Caco-2 (cell line): ENCODE results near the gene ACSS2. TPM values are rescaled to one million over a fixed set of nuclear protein-coding genes. Genes with fewer than 3 reads are reported as not detected.

Experiments
- BruUV-seq: library from RNA; stranded (reverse); fragments of 400-500 nt; replicated peaks from 2 replicates; lab custom pipeline; 2021; lab: Mats Ljungman, UMichigan
- CTCF ChIA-PET: fragments of 300-600 bp; sonication (Branson Sonifier 250); formaldehyde crosslinking; loops from one replicate; lab custom pipeline; 2022; ENCODE audit warnings: antibody characterized with exemption; lab: Charles Lee
- POLR2A ChIA-PET: fragments of 300-600 bp; sonication (Branson Sonifier 250); formaldehyde crosslinking; loops from one replicate; lab custom pipeline; 2022; ENCODE audit warnings: antibody characterized with exemption; lab: Charles Lee
- DNase-seq, 2 experiments: peaks; one replicate each; pipeline versions ENCODE4 v3.0.0 to v3.0.0-alpha.2; 2020 to 2022
- H3K27me3 ChIP-seq: replicated peaks from 2 replicates; pipeline ENCODE4 v1.6.0; 2011; ENCODE audit warnings: low read length; ENCODE audit not compliant: control insufficient read depth, insufficient read depth
- H3K36me3 ChIP-seq: 2 replicates; pipeline ENCODE4 v1.5.1; 2011; ENCODE audit warnings: low read length; ENCODE audit not compliant: control insufficient read depth, insufficient read depth
- H3K4me1 ChIP-seq: fragments of 250-450 bp; sonication (Bioruptor Pico); 2 replicates; pipeline ENCODE4 v1.5.1; 2020; ENCODE audit warnings: mild to moderate bottlenecking
- H3K4me3 ChIP-seq: 2 replicates; pipeline ENCODE4 v1.5.1; 2011; ENCODE audit warnings: low read depth, mild to moderate bottlenecking, control low read depth, low read length
- H3K9me3 ChIP-seq: fragments of 250-450 bp; sonication (Bioruptor Pico); 2 replicates; pipeline ENCODE4 v1.5.1; 2020; ENCODE audit warnings: mild to moderate bottlenecking, moderate library complexity
- H3K27ac Mint-ChIP-seq: one replicate; pipeline ENCODE4 v1.8.0; 2022; ENCODE audit warnings: mixed read lengths; ENCODE audit not compliant: unreplicated experiment
- H3K27me3 Mint-ChIP-seq: one replicate; pipeline ENCODE4 v1.8.0; 2022; ENCODE audit warnings: mixed read lengths; ENCODE audit not compliant: insufficient read depth, unreplicated experiment
- H3K36me3 Mint-ChIP-seq: one replicate; pipeline ENCODE4 v1.8.0; 2022; ENCODE audit warnings: mild to moderate bottlenecking, mixed read lengths; ENCODE audit not compliant: insufficient read depth, unreplicated experiment
- H3K4me1 Mint-ChIP-seq: one replicate; pipeline ENCODE4 v1.8.0; 2022; ENCODE audit warnings: low read depth, mixed read lengths; ENCODE audit not compliant: unreplicated experiment
- H3K4me3 Mint-ChIP-seq: one replicate; pipeline ENCODE4 v1.8.0; 2022; ENCODE audit warnings: mild to moderate bottlenecking, moderate library complexity, mixed read lengths; ENCODE audit not compliant: unreplicated experiment
- H3K9me3 Mint-ChIP-seq: one replicate; pipeline ENCODE4 v1.8.0; 2022; ENCODE audit warnings: mixed read lengths; ENCODE audit not compliant: unreplicated experiment
- CTCF ChIP-seq, 2 experiments: fragments of 200-600 bp in 1 of 2; IDR thresholded peaks; 1 replicate in 1 of 2; 2 replicates in 1 of 2; pipeline versions ENCODE4 v1.5.1 to v1.8.0; 2011 to 2022; ENCODE audit warnings: antibody characterized with exemption in 1 of 2, control low read depth in 1 of 2, inconsistent platforms in 1 of 2, low read depth in 1 of 2, low read length in 1 of 2, mild to moderate bottlenecking in 1 of 2, moderate library complexity in 1 of 2; ENCODE audit not compliant: insufficient read depth in 1 of 2, severe bottlenecking in 1 of 2, unreplicated experiment in 1 of 2
- intact Hi-C: fragments of 100-400 bp; cut with micrococcal nuclease; formaldehyde crosslinking; loops from one replicate; pipeline ENCODE4 v1.10.0; 2022; ENCODE audit not compliant: unreplicated experiment
- total RNA-seq: library from RNA; stranded (reverse); gene quantifications from 2 replicates; pipeline ENCODE4 v1.2.3, GENCODE V29; 2022

ACSS2 gene
- total RNA-seq, 1 experiment from 2014 or later: 76.0 TPM

DNA sequence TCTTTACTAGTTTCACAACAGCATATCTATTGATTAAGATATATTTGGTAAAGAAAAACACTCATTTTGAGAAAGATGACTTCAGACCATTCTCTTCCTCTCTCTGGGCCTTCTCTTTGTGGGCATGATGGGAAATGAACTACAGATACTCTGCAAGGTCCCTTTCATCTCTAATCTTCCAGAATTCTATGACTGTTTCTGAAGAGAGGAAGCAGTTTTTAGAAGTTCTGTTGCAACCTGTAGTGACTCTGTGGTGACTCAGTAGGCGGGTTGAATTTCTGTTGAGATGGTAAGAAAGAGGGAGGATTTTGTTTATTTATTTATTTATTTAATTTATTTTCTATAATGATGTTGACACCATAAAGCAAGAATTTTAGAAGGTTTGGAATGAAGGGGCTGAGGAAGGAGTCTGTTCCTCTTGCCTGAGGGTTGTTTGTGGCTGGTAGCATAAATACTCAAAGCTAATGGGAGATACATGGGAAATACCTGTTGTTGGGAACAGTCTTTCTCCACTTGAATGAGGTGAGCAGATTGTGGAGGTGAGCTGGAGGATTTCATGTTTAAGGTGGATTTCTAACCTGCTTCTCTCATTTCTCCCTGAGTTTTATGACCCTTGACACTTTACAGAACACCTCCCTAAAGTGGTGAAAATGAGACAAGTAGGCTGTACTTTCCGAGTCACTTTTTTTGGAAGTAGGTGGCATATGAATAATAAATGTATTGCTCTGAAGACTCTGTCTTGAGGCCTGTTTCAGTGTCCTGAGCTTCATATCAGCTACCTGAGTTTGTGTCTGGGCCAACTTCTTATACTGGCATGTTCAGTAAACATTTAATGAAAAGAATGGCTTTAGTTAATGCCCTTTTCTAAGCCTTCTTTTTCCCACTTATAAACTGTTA, 15.0 kb downstream of the ACSS2 start:
- DNase-seq: no peak
- H3K4me1 Mint-ChIP-seq: peaks cover 30% of the 10 kb centered on the region
- ChIA-PET POLR2A (no interaction called here), CTCF (no interaction called here)
- H3K4me3 Mint-ChIP-seq: no peak overlapping the region
- Histone ChIP-seq H3K4me1 (peaks cover 27% of the 10 kb centered on the region), H3K27me3 (no peaks in the 10 kb centered on the region), H3K4me3 (no peak overlapping the region), H3K36me3 (no peaks in the 10 kb centered on the region), H3K9me3 (no peaks in the 10 kb centered on the region; the same call in 1 of the 2 replicates)
- TF ChIP-seq CTCF (IDR thresholded peaks at IDR 0.05; ENCODE audit: insufficient read depth in 1 of 2, low read depth in 1 of 2, low read length in 1 of 2, severe bottlenecking in 1 of 2, unreplicated experiment in 1 of 2): no peak
- intact Hi-C loops: no loop called here
- no TSS peak for BruUV-seq
- no peak overlapping the region for H3K27ac Mint-ChIP-seq
- no peaks in the 10 kb centered on the region for H3K27me3 Mint-ChIP-seq
- H3K9me3 Mint-ChIP-seq: peaks cover 10% of the 10 kb centered on the region
- no peaks in the 10 kb centered on the region for H3K36me3 Mint-ChIP-seq

DNA sequence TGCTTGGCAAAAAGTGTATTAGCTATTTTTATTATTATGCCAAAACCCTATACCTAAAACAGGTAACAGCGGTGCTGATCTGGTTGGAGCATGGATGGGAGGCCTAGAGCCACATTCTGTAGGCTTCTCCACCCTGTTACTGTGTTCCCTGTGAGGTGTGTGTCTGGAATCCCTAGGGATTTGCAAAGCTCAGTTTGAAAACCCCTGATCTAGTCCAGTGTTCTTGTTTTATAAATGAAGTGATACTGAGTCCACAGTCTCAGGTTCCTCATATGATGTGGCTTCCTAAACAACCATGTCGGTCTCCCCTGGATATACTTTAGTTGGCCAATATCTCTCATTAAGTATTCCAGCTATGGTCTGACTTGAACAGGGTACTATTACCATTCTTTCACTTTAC, 16.3 kb downstream of the ACSS2 start:
- no peak for TF ChIP-seq CTCF (IDR thresholded peaks at IDR 0.05; ENCODE audit: insufficient read depth in 1 of 2, low read depth in 1 of 2, low read length in 1 of 2, severe bottlenecking in 1 of 2, unreplicated experiment in 1 of 2)
- Histone ChIP-seq H3K4me1 (peaks cover 30% of the 10 kb centered on the region), H3K4me3 (no peak overlapping the region), H3K9me3 (no peaks in the 10 kb centered on the region; the same call in 1 of the 2 replicates), H3K27me3 (no peaks in the 10 kb centered on the region), H3K36me3 (no peaks in the 10 kb centered on the region)
- intact Hi-C loops: no loop called here
- H3K27ac Mint-ChIP-seq: no peak overlapping the region
- no peaks in the 10 kb centered on the region for H3K27me3 Mint-ChIP-seq
- ChIA-PET CTCF (no interaction called here), POLR2A (no interaction called here)
- BruUV-seq: no TSS peak
- H3K4me3 Mint-ChIP-seq: no peak overlapping the region
- no peaks in the 10 kb centered on the region for H3K36me3 Mint-ChIP-seq
- no peak for DNase-seq
- peaks cover 26% of the 10 kb centered on the region for H3K4me1 Mint-ChIP-seq
- peaks cover 10% of the 10 kb centered on the region for H3K9me3 Mint-ChIP-seq

GRCh38 chr20:34894723-34895122, 18.3 kb downstream of the ACSS2 start:
- no TSS peak for BruUV-seq
- no peak for DNase-seq
- Mint-ChIP-seq H3K4me3 (no peak overlapping the region), H3K27ac (no peak overlapping the region), H3K27me3 (no peaks in the 10 kb centered on the region), H3K36me3 (no peaks in the 10 kb centered on the region), H3K4me1 (peaks cover 23% of the 10 kb centered on the region), H3K9me3 (no peaks in the 10 kb centered on the region)
- no peaks in the 10 kb centered on the region for H3K27me3 ChIP-seq
- H3K9me3 ChIP-seq: no peaks in the 10 kb centered on the region
- H3K4me3 ChIP-seq: no peak overlapping the region
- H3K4me1 ChIP-seq: peaks cover 30% of the 10 kb centered on the region
- POLR2A ChIA-PET: interaction anchor here (0.6 kb wide), 1 partner anchor 18 kb away, joined by 13 read pairs; the partner anchor contains the start of gene ACSS2
- H3K36me3 ChIP-seq: no peaks in the 10 kb centered on the region
- TF ChIP-seq CTCF (IDR thresholded peaks at IDR 0.05; ENCODE audit: insufficient read depth in 1 of 2, low read depth in 1 of 2, low read length in 1 of 2, severe bottlenecking in 1 of 2, unreplicated experiment in 1 of 2): no peak
- intact Hi-C loops: no loop called here
- CTCF ChIA-PET: no interaction called here
